Measurements from ENCODE around the gene DOC2A. TPM values are rescaled to one million over a fixed set of nuclear protein-coding genes. Genes with fewer than 3 reads are reported as not detected.

DOC2A gene
- total RNA-seq, 1 donor from 2014 or later = 5.3 TPM

GRCh38 chr16:29993903-29994599 lies 16.8 kb downstream of the DOC2A start:
- Mint-ChIP-seq H3K4me3 (peak overlapping the region; percentile 99), H3K4me1 (peaks cover 20% of the 10 kb centered on the region), H3K9me3 (no peaks in the 10 kb centered on the region), H3K27ac (peak overlapping the region; percentile 28), H3K27me3 (ENCODE audit: low read depth) (no peaks in the 10 kb centered on the region), H3K36me3 (peaks cover 6% of the 10 kb centered on the region)
- no peak for TF ChIP-seq CTCF (IDR thresholded peaks at IDR 0.05; ENCODE audit: unreplicated experiment)
- DNase-seq (ENCODE audit: low spot score in 2 of 2, unreplicated experiment in 2 of 2) = no peak

- Mint-ChIP-seq H3K27ac (no peak overlapping the region), H3K4me3 (no peak overlapping the region), H3K36me3 (peaks cover 8% of the 10 kb centered on the region), H3K9me3 (no peaks in the 10 kb centered on the region), H3K4me1 (peaks cover 20% of the 10 kb centered on the region), H3K27me3 (ENCODE audit: low read depth) (no peaks in the 10 kb centered on the region)
- DNase-seq (ENCODE audit: low spot score in 2 of 2, unreplicated experiment in 2 of 2) = no peak
- no peak for TF ChIP-seq CTCF (IDR thresholded peaks at IDR 0.05; ENCODE audit: unreplicated experiment)
These were observed 17.5 kb downstream of the DOC2A start for GRCh38 chr16:29993191-29993902.

- no peak for DNase-seq (ENCODE audit: low spot score in 2 of 2, unreplicated experiment in 2 of 2)
- H3K27me3 Mint-ChIP-seq (ENCODE audit: low read depth) = no peaks in the 10 kb centered on the region
- no peak overlapping the region for H3K27ac Mint-ChIP-seq
- H3K9me3 Mint-ChIP-seq = no peaks in the 10 kb centered on the region
- no peak for TF ChIP-seq CTCF (IDR thresholded peaks at IDR 0.05; ENCODE audit: unreplicated experiment)
- peaks cover 20% of the 10 kb centered on the region for H3K4me1 Mint-ChIP-seq
- no peak overlapping the region for H3K4me3 Mint-ChIP-seq
- peaks cover 13% of the 10 kb centered on the region for H3K36me3 Mint-ChIP-seq
These were observed 18.4 kb downstream of the DOC2A start for GRCh38 chr16:29992344-29992967.

GRCh38 chr16:29991571-29991904 lies 19.3 kb downstream of the DOC2A start:
- H3K27me3 Mint-ChIP-seq (ENCODE audit: low read depth) = no peaks in the 10 kb centered on the region
- H3K4me1 Mint-ChIP-seq = peaks cover 15% of the 10 kb centered on the region
- no peak overlapping the region for H3K27ac Mint-ChIP-seq
- TF ChIP-seq CTCF (IDR thresholded peaks at IDR 0.05; ENCODE audit: unreplicated experiment) = no peak
- peaks cover 16% of the 10 kb centered on the region for H3K36me3 Mint-ChIP-seq
- no peaks in the 10 kb centered on the region for H3K9me3 Mint-ChIP-seq
- H3K4me3 Mint-ChIP-seq = no peak overlapping the region
- DNase-seq (ENCODE audit: low spot score in 2 of 2, unreplicated experiment in 2 of 2) = no peak

GRCh38 chr16:29990883-29991570 lies 19.8 kb downstream of the DOC2A start:
- Mint-ChIP-seq H3K36me3 (peaks cover 18% of the 10 kb centered on the region), H3K27me3 (ENCODE audit: low read depth) (no peaks in the 10 kb centered on the region), H3K4me3 (no peak overlapping the region), H3K9me3 (no peaks in the 10 kb centered on the region), H3K27ac (no peak overlapping the region), H3K4me1 (peaks cover 11% of the 10 kb centered on the region)
- no peak for DNase-seq (ENCODE audit: low spot score in 2 of 2, unreplicated experiment in 2 of 2)
- TF ChIP-seq CTCF (IDR thresholded peaks at IDR 0.05; ENCODE audit: unreplicated experiment) = no peak

All from mesothelial cell of epicardium (in vitro differentiated cells).